ENCODE data around the gene LRCH1. TPM values are rescaled to one million over a fixed set of nuclear protein-coding genes. Genes with fewer than 3 reads are reported as not detected.

LRCH1 gene
- total and polyA plus RNA-seq, 2 experiments from 2014 or later = 3.9 to 9.2 TPM

GRCh38 chr13:46656786-46657185 is 103.8 kb downstream of the LRCH1 start:
- Mint-ChIP-seq H3K27me3 (ENCODE audit: insufficient read depth, low read depth, poor library complexity) (peaks cover 2% of the 10 kb centered on the region), H3K9me3 (no peaks in the 10 kb centered on the region), H3K27ac (no peak overlapping the region), H3K4me3 (no peak overlapping the region), H3K4me1 (peaks cover 23% of the 10 kb centered on the region), H3K36me3 (ENCODE audit: low read depth) (no peaks in the 10 kb centered on the region; the same call in 2 of the 3 replicates)
- no peak overlapping the region for H3K27ac ChIP-seq (ENCODE audit: low read depth)
- H3K36me3 ChIP-seq (ENCODE audit: insufficient read depth) = no peaks in the 10 kb centered on the region
- no peak for DNase-seq (ENCODE audit: low spot score)
- H3K79me2 ChIP-seq (replicated peaks; ENCODE audit: insufficient read depth) = no peaks in the 10 kb centered on the region; the same call in 1 of the 2 replicates
- TF ChIP-seq NANOG (IDR thresholded peaks at IDR 0.05; ENCODE audit: borderline replicate concordance) (no peak), POLR2AphosphoS5 (IDR thresholded peaks at IDR 0.05; ENCODE audit: low read depth) (no peak), ETS1 (IDR thresholded peaks at IDR 0.05) (no peak), JUNB (IDR thresholded peaks at IDR 0.05; ENCODE audit: unreplicated experiment) (no peak), STAT1 (IDR thresholded peaks at IDR 0.05; ENCODE audit: unreplicated experiment) (no peak), CTCF (conservative IDR thresholded peaks at IDR 0.05; ENCODE audit: low read depth in 2 of 2) (no peak), ZNF462 (CRISPR knock-in tag; IDR thresholded peaks at IDR 0.05) (no peak), EZH2phosphoT487 (IDR thresholded peaks at IDR 0.05; ENCODE audit: unreplicated experiment) (no peak), ZNF331 (CRISPR knock-in tag; IDR thresholded peaks at IDR 0.05; ENCODE audit: low read depth) (no peak), REST (IDR thresholded peaks at IDR 0.05; ENCODE audit: unreplicated experiment) (no peak), ZNF114 (CRISPR knock-in tag; IDR thresholded peaks at IDR 0.05) (no peak), EZH2 (IDR thresholded peaks at IDR 0.05; ENCODE audit: low read depth, unreplicated experiment) (no peak), CREB1 (CRISPR knock-in tag; IDR thresholded peaks at IDR 0.05; ENCODE audit: low read depth) (no peak)
- H3K4me1 ChIP-seq (ENCODE audit: insufficient read depth) = no peaks in the 10 kb centered on the region
- no peak for ATAC-seq
- no peak overlapping the region for H3K4me3 ChIP-seq
- no peak overlapping the region for H2AFZ ChIP-seq
- H3K9me2 ChIP-seq (ENCODE audit: insufficient read depth) = no peaks in the 10 kb centered on the region
- no peaks in the 10 kb centered on the region for H3K27me3 ChIP-seq (ENCODE audit: insufficient read depth)
- no peak overlapping the region for H3K4me2 ChIP-seq
- H3F3A ChIP-seq (replicated peaks; ENCODE audit: low read depth) = no peaks in the 10 kb centered on the region
- H4K20me1 ChIP-seq (replicated peaks; ENCODE audit: insufficient read depth) = no peaks in the 10 kb centered on the region
